CD4-positive, alpha-beta T cell treated with Interleukin-21 for 1 hour (primary cell): ENCODE measurements around the gene TMEM163.
"Not testable (repeated sequence)": the region's sequence is repeated elsewhere in the genome, so short reads cannot be mapped to it uniquely, and the experiment has no call there.

ENCODE experiments used
- DNase-seq: peaks from one replicate; pipeline ENCODE4 v3.0.0-alpha.2; 2020

TMEM163 gene

DNA sequence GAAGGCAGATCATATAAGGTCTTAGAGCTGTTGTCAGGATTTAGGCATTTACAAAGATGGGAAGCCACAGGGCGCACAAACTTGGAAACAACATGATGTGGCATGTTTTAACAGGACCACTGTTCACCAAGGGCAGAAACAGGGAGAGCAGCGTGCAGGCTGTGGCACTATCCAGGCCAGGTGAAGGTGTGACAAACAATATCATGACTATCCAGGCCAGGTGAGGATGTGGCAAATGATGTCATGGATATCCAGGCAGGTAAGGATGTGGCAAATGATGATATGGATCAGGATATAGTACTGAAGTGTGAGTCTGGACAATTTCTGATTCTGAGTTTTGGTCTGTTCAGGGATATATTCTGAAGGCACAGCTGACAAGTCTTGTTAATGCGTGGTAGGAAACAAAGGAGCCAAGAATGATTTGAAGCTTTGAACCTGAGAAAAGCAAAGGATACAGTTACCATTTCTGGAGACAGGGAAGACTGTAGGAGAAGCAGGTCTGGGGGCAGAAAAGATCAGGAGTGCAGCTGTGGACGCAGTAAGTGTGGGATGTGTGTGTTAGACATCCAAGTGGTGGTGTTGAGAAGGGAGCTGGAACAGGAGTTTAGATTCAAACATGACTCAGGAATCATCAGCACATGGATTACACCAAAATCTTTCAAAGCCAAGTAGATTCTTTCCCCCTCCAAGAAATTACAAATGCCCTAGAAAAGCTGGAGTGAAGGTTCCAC, 205.9 kb downstream of the TMEM163 start:
- no peak for DNase-seq

DNA sequence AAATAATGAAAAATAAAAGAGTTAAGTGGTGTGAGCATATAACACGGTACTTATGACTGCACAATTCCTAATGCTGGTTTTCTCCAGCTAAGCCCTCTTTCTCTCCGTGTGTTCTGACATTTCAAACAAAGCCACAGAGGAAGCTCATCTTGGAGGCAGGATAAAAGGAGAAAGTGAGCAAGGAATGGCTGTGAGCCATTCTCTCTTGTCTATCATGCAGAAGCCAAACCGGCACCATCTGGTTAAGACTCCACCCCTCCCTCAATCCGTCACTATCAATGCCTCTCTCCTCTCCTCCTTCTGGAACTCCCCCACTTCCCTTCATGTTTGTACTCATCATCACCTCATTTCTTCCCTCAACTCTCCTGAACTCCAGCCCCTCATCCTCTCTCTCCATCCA, 210.4 kb downstream of the TMEM163 start:
- DNase-seq, result no peak

- no peak for DNase-seq
Observed at GRCh38 chr2:134507697-134508096, 211.1 kb downstream of the TMEM163 start.

- not testable (repeated sequence) for DNase-seq
Observed at GRCh38 chr2:134507159-134507558, 211.6 kb downstream of the TMEM163 start.

GRCh38 chr2:134505446-134505845, 213.4 kb downstream of the TMEM163 start:
- no peak for DNase-seq

GRCh38 chr2:134504586-134505336, 214.0 kb downstream of the TMEM163 start:
- no peak for DNase-seq

DNA sequence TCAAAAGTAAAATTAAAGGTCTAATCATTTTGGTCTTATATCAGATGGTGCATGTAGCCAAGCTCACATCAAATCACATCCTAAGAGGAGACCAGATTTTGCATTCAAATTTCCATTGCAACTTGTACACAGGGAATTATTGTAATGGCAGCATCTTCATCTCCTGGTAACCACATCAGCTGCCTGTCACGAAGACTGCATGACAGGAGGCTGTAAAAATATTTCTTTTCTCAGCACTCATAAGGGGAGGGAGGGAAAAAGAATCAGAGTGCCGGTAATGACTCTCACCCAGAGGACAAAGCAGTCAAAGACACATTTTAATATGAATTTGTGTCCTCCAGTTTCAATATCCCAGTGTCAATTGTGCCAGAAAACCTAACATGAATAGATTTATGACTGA, 216.7 kb downstream of the TMEM163 start:
- no peak for DNase-seq

DNA sequence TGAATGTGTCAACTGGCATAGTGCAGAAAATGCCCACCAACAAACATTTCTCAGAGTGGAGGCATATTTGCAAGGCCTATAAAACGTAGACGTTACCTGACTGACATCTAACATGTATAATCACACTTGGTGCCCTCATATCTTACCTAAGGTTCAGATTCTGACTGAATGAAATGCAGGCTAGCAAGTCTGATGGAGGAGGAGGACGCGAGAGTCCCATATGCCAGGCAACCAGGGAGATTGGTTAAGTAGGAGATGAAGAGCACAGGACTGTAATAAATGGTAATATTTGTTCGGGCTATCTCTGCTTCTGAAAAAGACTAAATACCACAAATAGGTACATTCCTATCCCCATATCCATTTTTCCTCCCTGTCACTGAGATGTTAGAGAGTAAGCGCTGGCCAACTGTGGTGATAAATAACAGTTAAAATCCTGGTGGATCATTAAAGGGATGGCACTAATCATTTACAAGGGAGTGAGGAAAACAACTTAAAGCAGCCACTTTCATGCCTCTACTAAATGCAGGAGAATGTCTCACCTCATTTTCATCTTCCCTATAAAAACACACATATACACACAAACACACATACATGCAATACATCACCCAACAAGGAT, 217.2 kb downstream of the TMEM163 start:
- DNase-seq, result no peak

DNA sequence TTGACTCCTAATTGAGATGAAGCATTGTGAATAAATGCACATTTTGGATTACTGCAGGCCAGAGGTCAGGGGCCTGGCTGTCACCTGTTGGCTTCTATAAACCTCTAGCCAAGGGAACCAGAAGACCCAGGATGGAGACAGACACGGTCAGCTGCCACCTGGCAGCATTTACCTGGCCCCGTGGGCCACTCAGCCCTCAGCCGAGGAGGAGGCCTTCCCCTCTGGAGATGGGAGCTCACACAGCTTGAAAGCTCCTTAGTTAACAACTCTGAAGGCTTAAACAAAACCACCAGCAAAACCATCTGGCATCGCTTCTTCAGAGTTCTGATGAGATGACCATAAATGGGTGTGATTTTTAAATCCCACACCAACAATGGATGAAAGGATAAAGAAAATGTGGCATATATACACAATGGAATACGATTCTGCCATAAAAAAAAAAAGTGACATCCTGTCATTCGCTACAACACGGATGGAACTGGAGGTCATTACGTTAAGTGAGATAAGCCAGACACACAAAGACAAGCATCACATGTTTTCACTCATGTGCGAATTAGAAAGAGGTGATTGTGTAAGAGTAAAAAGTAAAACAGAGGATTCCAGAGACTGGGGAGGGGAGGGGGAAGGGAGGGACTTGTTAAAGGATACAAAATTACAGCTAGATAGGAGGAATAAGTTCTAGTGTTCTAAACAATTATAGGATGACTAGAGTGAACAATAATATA, 218.4 kb downstream of the TMEM163 start:
- DNase-seq, result no peak

DNA sequence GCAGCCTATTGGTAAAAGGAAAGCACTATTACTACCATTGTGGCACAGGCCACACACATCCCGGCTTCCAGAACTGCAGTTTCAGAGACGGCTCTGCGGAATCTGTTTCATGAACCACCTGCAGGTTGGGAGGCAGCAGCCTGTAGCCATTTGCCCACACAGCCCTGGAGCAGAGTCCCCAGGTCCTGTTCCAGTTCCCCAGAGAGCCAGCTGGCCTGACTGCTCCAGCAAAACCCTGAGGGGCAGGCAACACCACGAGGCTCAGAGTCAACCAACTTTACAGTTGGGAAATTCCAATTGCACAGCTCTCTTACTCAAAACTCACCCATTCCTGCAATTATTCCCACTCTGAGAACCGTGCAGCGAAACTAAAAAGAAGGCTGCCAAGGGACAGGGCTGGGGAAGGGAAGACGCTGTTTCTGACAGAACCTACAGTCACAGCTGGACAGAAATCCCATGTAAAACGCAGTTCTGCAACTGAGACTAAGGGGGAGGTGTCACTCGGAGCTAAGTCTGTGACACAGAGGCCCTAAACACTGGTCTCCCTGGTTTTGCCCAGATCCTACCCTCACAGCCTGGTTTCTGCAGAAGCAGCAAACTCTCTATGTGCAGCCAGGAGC, 219.4 kb downstream of the TMEM163 start:
- DNase-seq, result no peak

DNA sequence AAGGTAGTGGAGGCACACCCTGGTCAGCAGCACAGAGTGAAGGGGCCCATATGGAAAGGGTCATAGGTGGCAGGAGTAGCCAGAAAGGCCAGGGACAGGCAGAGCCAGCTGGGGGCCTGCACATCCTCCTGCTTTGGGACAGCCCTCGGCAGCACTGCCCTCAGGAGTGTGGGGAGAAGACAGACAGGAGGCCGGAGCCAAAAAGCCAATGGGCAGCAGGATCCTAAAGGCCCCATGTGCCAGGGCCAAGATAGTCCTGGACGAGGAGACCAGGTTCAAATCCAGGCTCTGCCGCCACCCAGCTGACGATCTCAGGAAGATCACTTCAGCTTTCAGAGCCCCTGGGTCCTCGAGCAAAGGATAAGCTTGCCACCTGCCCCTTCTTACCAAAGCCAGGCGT, 220.1 kb downstream of the TMEM163 start:
- DNase-seq, result no peak

- no peak for DNase-seq
Observed at GRCh38 chr2:134493797-134494196, 225.0 kb downstream of the TMEM163 start.

- no peak for DNase-seq
Observed at GRCh38 chr2:134491771-134492441, 226.9 kb downstream of the TMEM163 start.

GRCh38 chr2:134491022-134491421, 227.8 kb downstream of the TMEM163 start:
- DNase-seq, result no peak

- no peak for DNase-seq
Observed at GRCh38 chr2:134490559-134490958, 228.2 kb downstream of the TMEM163 start.

- no peak for DNase-seq
Observed at GRCh38 chr2:134489732-134490384, 228.9 kb downstream of the TMEM163 start.

DNA sequence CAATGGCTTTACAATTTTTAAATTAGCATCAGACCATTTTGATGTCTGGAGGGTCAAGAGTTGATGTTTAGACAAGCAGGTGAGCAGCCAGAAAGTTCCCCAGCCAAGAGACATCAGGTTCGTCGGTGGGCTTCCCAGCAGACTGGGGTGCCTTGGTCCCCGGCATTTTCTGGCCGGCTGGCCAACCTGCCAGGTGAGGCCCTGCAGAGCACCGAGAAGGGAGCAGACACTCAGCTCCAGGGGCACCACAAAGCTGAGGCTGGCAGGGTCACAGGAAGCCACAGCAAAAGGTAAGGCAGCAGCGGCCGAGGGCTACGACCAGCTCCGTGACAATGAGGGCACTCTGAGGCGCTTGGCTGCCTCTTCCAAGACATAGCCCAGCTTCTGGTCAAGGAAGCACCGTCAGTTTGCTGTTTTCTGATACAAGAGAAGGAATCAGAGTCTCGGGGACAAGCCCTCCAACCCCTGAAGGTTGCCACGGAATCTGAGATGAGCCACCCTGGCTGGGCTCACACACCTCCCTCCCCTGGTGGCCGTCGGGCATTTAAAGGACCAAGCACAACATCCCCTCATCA, 235.9 kb downstream of the TMEM163 start:
- DNase-seq, result no peak

GRCh38 chr2:134482131-134482723, 236.6 kb downstream of the TMEM163 start:
- no peak for DNase-seq

DNA sequence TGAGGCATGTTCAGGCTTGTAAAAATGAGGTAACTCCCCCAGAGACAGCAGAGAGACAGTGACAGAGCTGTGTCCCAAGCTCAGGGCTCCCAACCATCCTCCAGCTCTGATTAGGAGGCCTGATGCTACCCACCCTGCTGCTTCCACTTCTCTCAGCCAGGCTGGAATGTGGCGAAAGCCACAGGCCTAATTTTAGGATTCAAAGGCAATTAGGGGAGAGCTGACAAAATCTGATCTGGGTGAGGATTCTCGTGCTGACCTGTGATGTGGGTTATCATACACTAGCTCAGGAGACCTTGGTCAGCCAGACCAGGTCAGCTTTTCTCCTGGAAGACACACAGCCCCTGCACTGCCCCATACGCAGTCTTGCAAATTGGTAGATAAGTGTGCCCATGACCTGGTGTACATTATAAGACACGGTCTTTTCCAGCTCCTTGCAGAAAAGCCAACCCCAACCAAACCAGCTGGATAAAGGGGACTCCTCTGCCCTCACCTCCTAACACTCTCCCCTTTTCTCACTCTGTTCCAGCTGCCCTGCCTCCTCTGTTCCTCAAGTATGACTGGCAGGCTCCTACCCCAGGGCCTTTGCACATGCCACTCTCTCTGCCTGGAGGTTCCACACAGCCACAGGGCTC, 239.0 kb downstream of the TMEM163 start:
- DNase-seq, result no peak

DNA sequence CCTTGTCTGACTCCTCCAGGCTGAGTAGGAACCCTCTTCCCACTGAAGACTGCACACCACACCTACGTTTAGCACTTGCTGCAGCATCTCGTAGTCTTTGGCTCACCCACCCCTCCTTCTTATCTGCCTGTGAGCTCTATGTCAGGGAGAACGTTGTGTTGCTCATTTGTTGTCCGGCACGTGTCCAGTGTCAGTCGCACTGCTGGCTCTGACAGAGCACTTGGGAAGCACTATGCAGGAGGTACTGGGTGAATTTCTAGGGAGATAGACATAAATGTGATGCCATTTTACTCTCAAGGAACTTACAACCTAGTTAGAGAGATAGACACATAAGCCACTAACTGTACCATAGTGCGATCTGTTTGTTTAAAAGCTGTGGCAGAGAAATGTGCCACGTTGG, 241.8 kb downstream of the TMEM163 start:
- DNase-seq, result not testable (repeated sequence)
